ENCODE measurements around the gene NDUFS8. TPM values are rescaled to one million over a fixed set of nuclear protein-coding genes. Genes with fewer than 3 reads are reported as not detected.

The NDUFS8 gene
- total and polyA plus RNA-seq, 2 of the 13 experiments (the other 11 are each of a cell fraction or from before 2014, with no cell fraction given), result 96.7 to 158 TPM

DNA sequence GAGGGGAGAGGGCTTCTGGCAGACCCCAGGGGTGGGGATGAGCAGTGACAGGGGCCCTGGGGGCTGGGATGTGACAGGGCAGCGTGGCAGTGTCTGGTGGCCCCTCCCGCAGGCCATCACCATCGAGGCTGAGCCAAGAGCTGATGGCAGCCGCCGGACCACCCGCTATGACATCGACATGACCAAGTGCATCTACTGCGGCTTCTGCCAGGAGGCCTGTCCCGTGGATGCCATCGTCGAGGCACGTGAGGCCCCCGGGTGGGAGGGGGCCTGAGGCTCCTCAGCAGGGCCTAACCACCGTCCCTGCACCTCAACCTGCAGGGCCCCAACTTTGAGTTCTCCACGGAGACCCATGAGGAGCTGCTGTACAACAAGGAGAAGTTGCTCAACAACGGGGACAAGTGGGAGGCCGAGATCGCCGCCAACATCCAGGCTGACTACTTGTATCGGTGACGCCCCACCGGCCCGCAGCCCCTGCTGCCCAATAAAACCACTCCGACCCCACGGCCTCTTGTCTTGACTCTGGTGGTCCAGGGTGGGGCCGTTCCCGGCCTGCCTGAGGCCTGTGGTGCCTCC lies 5.7 kb downstream of the NDUFS8 start:
- ChIA-PET CTCF (ENCODE audit: low intra/inter-chr PET ratio, low total read pairs) (no interaction called here), POLR2A (interaction anchor here (2.3 kb wide), 1 partner anchor 10 kb away, joined by 13 read pairs; no protein-coding TSS in a partner anchor)
- TF ChIP-seq AGO1 (IDR thresholded peaks at IDR 0.05; ENCODE audit: low read depth, low read length, poor library complexity, severe bottlenecking), result peak; percentile 29
- peak; percentile 56 for TF ChIP-seq AGO2 (optimal IDR thresholded peaks at IDR 0.05; ENCODE audit: low read depth, low read length)
- peak; percentile 61 for TF ChIP-seq RBFOX2 (IDR thresholded peaks at IDR 0.05; ENCODE audit: low read depth, low read length)
- TF ChIP-seq ZBTB42 (CRISPR knock-in tag; IDR thresholded peaks at IDR 0.05), result no peak
- TF ChIP-seq, protein P1, sequence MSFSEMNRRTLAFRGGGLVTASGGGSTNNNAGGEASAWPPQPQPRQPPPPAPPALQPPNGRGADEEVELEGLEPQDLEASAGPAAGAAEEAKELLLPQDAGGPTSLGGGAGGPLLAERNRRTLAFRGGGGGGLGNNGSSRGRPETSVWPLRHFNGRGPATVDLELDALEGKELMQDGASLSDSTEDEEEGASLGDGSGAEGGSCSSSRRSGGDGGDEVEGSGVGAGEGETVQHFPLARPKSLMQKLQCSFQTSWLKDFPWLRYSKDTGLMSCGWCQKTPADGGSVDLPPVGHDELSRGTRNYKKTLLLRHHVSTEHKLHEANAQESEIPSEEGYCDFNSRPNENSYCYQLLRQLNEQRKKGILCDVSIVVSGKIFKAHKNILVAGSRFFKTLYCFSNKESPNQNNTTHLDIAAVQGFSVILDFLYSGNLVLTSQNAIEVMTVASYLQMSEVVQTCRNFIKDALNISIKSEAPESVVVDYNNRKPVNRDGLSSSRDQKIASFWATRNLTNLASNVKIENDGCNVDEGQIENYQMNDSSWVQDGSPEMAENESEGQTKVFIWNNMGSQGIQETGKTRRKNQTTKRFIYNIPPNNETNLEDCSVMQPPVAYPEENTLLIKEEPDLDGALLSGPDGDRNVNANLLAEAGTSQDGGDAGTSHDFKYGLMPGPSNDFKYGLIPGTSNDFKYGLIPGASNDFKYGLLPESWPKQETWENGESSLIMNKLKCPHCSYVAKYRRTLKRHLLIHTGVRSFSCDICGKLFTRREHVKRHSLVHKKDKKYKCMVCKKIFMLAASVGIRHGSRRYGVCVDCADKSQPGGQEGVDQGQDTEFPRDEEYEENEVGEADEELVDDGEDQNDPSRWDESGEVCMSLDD (CRISPR knock-in tag; IDR thresholded peaks at IDR 0.05; ENCODE audit: borderline replicate concordance), result no peak
- TF ChIP-seq, protein P2, sequence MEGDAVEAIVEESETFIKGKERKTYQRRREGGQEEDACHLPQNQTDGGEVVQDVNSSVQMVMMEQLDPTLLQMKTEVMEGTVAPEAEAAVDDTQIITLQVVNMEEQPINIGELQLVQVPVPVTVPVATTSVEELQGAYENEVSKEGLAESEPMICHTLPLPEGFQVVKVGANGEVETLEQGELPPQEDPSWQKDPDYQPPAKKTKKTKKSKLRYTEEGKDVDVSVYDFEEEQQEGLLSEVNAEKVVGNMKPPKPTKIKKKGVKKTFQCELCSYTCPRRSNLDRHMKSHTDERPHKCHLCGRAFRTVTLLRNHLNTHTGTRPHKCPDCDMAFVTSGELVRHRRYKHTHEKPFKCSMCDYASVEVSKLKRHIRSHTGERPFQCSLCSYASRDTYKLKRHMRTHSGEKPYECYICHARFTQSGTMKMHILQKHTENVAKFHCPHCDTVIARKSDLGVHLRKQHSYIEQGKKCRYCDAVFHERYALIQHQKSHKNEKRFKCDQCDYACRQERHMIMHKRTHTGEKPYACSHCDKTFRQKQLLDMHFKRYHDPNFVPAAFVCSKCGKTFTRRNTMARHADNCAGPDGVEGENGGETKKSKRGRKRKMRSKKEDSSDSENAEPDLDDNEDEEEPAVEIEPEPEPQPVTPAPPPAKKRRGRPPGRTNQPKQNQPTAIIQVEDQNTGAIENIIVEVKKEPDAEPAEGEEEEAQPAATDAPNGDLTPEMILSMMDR (CRISPR knock-in tag; IDR thresholded peaks at IDR 0.05), result 0 out of 2 replicates have a peak, but pooled peaks have one; percentile 22
- TF ChIP-seq, protein P3, sequence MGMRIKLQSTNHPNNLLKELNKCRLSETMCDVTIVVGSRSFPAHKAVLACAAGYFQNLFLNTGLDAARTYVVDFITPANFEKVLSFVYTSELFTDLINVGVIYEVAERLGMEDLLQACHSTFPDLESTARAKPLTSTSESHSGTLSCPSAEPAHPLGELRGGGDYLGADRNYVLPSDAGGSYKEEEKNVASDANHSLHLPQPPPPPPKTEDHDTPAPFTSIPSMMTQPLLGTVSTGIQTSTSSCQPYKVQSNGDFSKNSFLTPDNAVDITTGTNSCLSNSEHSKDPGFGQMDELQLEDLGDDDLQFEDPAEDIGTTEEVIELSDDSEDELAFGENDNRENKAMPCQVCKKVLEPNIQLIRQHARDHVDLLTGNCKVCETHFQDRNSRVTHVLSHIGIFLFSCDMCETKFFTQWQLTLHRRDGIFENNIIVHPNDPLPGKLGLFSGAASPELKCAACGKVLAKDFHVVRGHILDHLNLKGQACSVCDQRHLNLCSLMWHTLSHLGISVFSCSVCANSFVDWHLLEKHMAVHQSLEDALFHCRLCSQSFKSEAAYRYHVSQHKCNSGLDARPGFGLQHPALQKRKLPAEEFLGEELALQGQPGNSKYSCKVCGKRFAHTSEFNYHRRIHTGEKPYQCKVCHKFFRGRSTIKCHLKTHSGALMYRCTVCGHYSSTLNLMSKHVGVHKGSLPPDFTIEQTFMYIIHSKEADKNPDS (CRISPR knock-in tag; IDR thresholded peaks at IDR 0.05), result no peak
- TF ChIP-seq ZBTB38 (CRISPR knock-in tag; IDR thresholded peaks at IDR 0.05), result peak; percentile 48
- Histone ChIP-seq H3K4me1 (ENCODE audit: insufficient read depth, low read length) (peaks cover 42% of the 10 kb centered on the region), H4K20me1 (ENCODE audit: insufficient read depth, low read length) (no peaks in the 10 kb centered on the region), H2AFZ (ENCODE audit: low read length) (no peak overlapping the region), H3K9ac (ENCODE audit: insufficient read depth, low read depth, low read length) (no peak overlapping the region), H3K36me3 (replicated peaks in 1 of 2; ENCODE audit: control insufficient read depth in 1 of 2, insufficient read depth in 2 of 2, low read length in 2 of 2) (peaks cover 8 to 13% of the 10 kb centered on the region in 2 experiments; a peak in 3 of 5 replicates), H3K79me2 (ENCODE audit: insufficient read depth, low read length) (peaks cover 30% of the 10 kb centered on the region), H3K27ac (ENCODE audit: extremely low read length, insufficient read depth, low read length) (peak overlapping the region; percentile 95), H3K4me2 (ENCODE audit: low read depth, low read length) (no peak overlapping the region), H3K9me3 (ENCODE audit: low read length) (no peaks in the 10 kb centered on the region), H3K27me3 (ENCODE audit: control insufficient read depth in 1 of 2, insufficient read depth in 2 of 2, low read length in 2 of 2) (no peaks in the 10 kb centered on the region; a peak in 1 of 5 replicates), H3K4me3 (replicated peaks in 1 of 3; ENCODE audit: insufficient read depth in 1 of 3, low read depth in 2 of 3, low read length in 3 of 3) (no peak overlapping the region)
- intact Hi-C loops (cut with micrococcal nuclease; ENCODE audit: unreplicated experiment) (no loop called here), in situ Hi-C loops (cut with HindIII; ENCODE audit: extremely low pct_ligation_motif_present, low pct_unique_long_range_greater_than_20kb) (no loop called here)
- FAIRE-seq (no peak), DNase-seq (ENCODE audit: low spot score) (no peak), ATAC-seq (no peak)
- 95% methylated on average over 8 of the region's 27 CpGs for WGBS (ENCODE audit: low lambda C conversion rate)
- no TSS peak for BruUV-seq (replicated peaks)
